Mucosa of descending colon (tissue), 3 donors: ENCODE data around the gene SURF4. TPM values are rescaled to one million over a fixed set of nuclear protein-coding genes. Genes with fewer than 3 reads are reported as not detected.

Experiments
- ATAC-seq: fragments of 200-7000 bp; cut with Tn5 transposase; one replicate; pipeline ENCODE4 v1.9.1; 2020; ENCODE audit warnings: mild to moderate bottlenecking, moderate library complexity
- DNase-seq, 3 donors: peaks; one replicate each; pipeline ENCODE4 v3.0.0-alpha.2; 2020
- H3K36me3 ChIP-seq: fragments of 200-600 bp; one replicate; pipeline ENCODE4 v1.8.0; 2021; ENCODE audit warnings: low read depth, mild to moderate bottlenecking
- H3K4me1 ChIP-seq: fragments of 200-600 bp; one replicate; pipeline ENCODE4 v1.8.0; 2021; ENCODE audit warnings: low read depth, mild to moderate bottlenecking
- H3K4me3 ChIP-seq: fragments of 200-600 bp; one replicate; pipeline ENCODE4 v1.8.0; 2021; ENCODE audit warnings: mild to moderate bottlenecking
- H3K9me3 ChIP-seq: fragments of 200-600 bp; one replicate; pipeline ENCODE4 v1.8.0; 2021; ENCODE audit warnings: mild to moderate bottlenecking
- CTCF ChIP-seq: fragments of 200-600 bp; IDR thresholded peaks from one replicate; pipeline ENCODE4 v1.8.0; 2022; ENCODE audit warnings: antibody characterized with exemption, mild to moderate bottlenecking
- intact Hi-C, 2 donors: fragments of 100-400 bp; cut with DNase I in 1 of 2; cut with micrococcal nuclease in 1 of 2; formaldehyde crosslinking; loops; one replicate each; pipeline versions ENCODE4 v1.11.0 to v1.11.1; 2022; cut with DNase I, micrococcal nuclease
- long read RNA-seq, 2 donors: library from polyadenylated mRNA; unstranded; transcript quantifications; one replicate each; pipeline ENCODE4 v2.0.0, GENCODE V29; 2019 to 2021
- total RNA-seq, 3 donors: library from RNA; stranded (reverse); fragmentation: NEBNext Ultra II Directional in 2 of 3; extraction: Animal tissue kit (Norgen Biotek cat#: 25700) in 2 of 3; gene quantifications; one replicate each; pipeline versions ENCODE4 v1.2.1 to v1.2.4, GENCODE V29; 2021 to 2023
- donor health status: DM: no; HTN: no; CAD: no; lungs with moderate emphysema.
- donor health status: DM: no; HTN: no; CAD: no.
- donor health status: DM: no; HTN: yes; CAD: no.

Gene SURF4
- 100 to 1,000 TPM; 117 to 165 (median 149) TPM for total RNA-seq
- long read RNA-seq, donor 1, transcript SURF4-202 (6 exons, 2,984 nt), result major isoform, 186 of 222 reads
- long read RNA-seq, donor 1, partial matches to known transcripts, result 5 of 222 reads
- long read RNA-seq, donor 1, other reads (novel, unspliced or antisense), result 30 of 222 reads
- long read RNA-seq, donor 2, transcript SURF4-202 (6 exons, 2,984 nt), result major isoform, 98 of 112 reads
- long read RNA-seq, donor 2, partial matches to known transcripts, result 8 of 112 reads
- long read RNA-seq, donor 2, other reads (novel, unspliced or antisense), result 5 of 112 reads

GRCh38 chr9:133375724-133376654, at the start of gene SURF4, which contains the start of gene STKLD1:
TSS of gene SURF4 (minus strand) at chr9:133376060. CDS start at chr9:133375969, 91 bp downstream.
TSS of gene STKLD1 (plus strand) at chr9:133376366. CDS start at chr9:133376474, 108 bp downstream.
- peak; percentile 96 for ATAC-seq
- H3K36me3 ChIP-seq, result no peaks in the 10 kb centered on the region
- no peaks in the 10 kb centered on the region for H3K9me3 ChIP-seq
- H3K4me3 ChIP-seq, result peak within 1 kb of the TSS; percentile 97
- H3K4me1 ChIP-seq, result peaks cover 20% of the 10 kb centered on the region
- intact Hi-C loops, result no loop called here
- peak; percentile 14 for TF ChIP-seq CTCF
- DNase-seq, result peak; percentile 98 to 99 (median 98)

- Histone ChIP-seq H3K4me1 (peaks cover 4% of the 10 kb centered on the region), H3K9me3 (no peaks in the 10 kb centered on the region), H3K36me3 (no peaks in the 10 kb centered on the region), H3K4me3 (no peak overlapping the region)
- intact Hi-C loops, result no loop called here
- ATAC-seq (no peak), DNase-seq (no peak)
- no peak for TF ChIP-seq CTCF
Measured at GRCh38 chr9:133425049-133425632, 49.3 kb upstream of the SURF4 start.

- ATAC-seq, result no peak
- H3K4me1 ChIP-seq, result peaks cover 4% of the 10 kb centered on the region
- no peak for TF ChIP-seq CTCF
- H3K4me3 ChIP-seq, result no peak overlapping the region
- DNase-seq, result no peak
- no peaks in the 10 kb centered on the region for H3K9me3 ChIP-seq
- no peaks in the 10 kb centered on the region for H3K36me3 ChIP-seq
- intact Hi-C loops, result no loop called here
Measured at GRCh38 chr9:133424187-133424586, 48.3 kb upstream of the SURF4 start.

GRCh38 chr9:133423216-133423615, 47.4 kb upstream of the SURF4 start:
- intact Hi-C loops, result no loop called here
- Histone ChIP-seq H3K4me1 (peaks cover 7% of the 10 kb centered on the region), H3K4me3 (no peak overlapping the region), H3K36me3 (no peaks in the 10 kb centered on the region), H3K9me3 (no peaks in the 10 kb centered on the region)
- DNase-seq (no peak), ATAC-seq (no peak)
- no peak for TF ChIP-seq CTCF

GRCh38 chr9:133421615-133422542, 46.0 kb upstream of the SURF4 start, which contains the start of gene ADAMTS13:
TSS of gene ADAMTS13 (plus strand) at chr9:133422367. CDS start at chr9:133422444, 77 bp downstream.
- intact Hi-C loops, result no loop called here
- Histone ChIP-seq H3K9me3 (no peaks in the 10 kb centered on the region), H3K4me3 (no peak within 1 kb of the TSS), H3K4me1 (peaks cover 6% of the 10 kb centered on the region), H3K36me3 (no peaks in the 10 kb centered on the region)
- TF ChIP-seq CTCF, result no peak
- DNase-seq, result no peak
- ATAC-seq, result no peak
